ENCODE measurements around the gene RAB11FIP4. TPM values are rescaled to one million over a fixed set of nuclear protein-coding genes. Genes with fewer than 3 reads are reported as not detected.

RAB11FIP4 gene
- total RNA-seq, 2 donors from 2014 or later, result 35.6 to 62.2 TPM

DNA sequence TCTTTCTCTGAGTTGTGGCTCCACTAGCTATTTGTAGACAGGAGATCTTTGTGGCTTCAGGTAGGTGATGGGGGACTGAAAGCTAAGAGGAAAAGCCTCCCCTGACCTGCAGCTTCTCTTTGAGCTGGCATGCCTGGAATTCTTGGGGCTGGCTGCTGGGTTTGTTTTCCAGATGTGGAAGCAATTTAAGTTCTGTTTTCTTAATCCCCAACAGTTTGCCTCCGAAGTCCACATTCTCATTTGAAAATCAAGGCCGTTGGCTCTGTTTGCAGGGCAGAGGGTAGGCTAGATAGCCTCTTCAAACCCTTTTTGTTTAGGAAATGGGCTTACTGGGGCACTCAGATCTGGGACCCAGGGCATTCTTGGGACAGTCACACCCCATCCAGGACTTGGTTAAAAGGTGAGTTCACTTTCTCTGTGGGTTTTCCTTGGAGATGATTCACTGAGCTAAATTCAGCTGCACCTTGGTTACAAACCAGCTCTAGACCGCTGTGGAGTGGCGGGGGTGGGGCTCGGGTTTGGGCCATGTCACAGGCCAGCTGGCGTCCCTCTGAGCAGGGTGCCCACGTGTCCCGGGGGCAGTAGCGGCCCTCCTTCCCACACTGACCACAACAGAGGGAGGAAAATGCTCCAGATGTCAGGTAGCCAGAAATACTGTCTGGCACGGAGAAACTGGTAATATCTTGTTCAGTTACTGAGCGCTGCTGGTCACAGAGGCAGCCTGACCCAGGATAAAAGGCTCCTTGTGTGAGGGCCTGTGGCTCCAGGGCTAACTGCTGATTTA lies 108.5 kb downstream of the RAB11FIP4 start:
- no peaks in the 10 kb centered on the region for H3K36me3 Mint-ChIP-seq (ENCODE audit: low read depth)
- no peaks in the 10 kb centered on the region for H3K27me3 Mint-ChIP-seq (ENCODE audit: insufficient read depth)
- Histone ChIP-seq H3K9ac (ENCODE audit: extremely low read depth, low read length, poor library complexity, severe bottlenecking) (no peak overlapping the region), H3K27ac (ENCODE audit: low read depth, low read length) (peak overlapping the region; percentile 3), H3K9me3 (ENCODE audit: control insufficient read depth, low read length) (no peaks in the 10 kb centered on the region), H3K4me1 (ENCODE audit: control insufficient read depth, insufficient read depth, low read length) (peaks cover 11% of the 10 kb centered on the region), H3K36me3 (ENCODE audit: control insufficient read depth, insufficient read depth, low read length) (no peaks in the 10 kb centered on the region), H3K27me3 (ENCODE audit: control insufficient read depth, insufficient read depth, low read length, poor library complexity, severe bottlenecking) (no peaks in the 10 kb centered on the region), H3K4me3 (ENCODE audit: low read length) (no peak overlapping the region)
- peak overlapping the region; percentile 77 for H3K27ac Mint-ChIP-seq
- peak; percentile 84 for DNase-seq
- H3K9me3 Mint-ChIP-seq, result no peaks in the 10 kb centered on the region
- TF ChIP-seq, protein P1, sequence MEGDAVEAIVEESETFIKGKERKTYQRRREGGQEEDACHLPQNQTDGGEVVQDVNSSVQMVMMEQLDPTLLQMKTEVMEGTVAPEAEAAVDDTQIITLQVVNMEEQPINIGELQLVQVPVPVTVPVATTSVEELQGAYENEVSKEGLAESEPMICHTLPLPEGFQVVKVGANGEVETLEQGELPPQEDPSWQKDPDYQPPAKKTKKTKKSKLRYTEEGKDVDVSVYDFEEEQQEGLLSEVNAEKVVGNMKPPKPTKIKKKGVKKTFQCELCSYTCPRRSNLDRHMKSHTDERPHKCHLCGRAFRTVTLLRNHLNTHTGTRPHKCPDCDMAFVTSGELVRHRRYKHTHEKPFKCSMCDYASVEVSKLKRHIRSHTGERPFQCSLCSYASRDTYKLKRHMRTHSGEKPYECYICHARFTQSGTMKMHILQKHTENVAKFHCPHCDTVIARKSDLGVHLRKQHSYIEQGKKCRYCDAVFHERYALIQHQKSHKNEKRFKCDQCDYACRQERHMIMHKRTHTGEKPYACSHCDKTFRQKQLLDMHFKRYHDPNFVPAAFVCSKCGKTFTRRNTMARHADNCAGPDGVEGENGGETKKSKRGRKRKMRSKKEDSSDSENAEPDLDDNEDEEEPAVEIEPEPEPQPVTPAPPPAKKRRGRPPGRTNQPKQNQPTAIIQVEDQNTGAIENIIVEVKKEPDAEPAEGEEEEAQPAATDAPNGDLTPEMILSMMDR (conservative IDR thresholded peaks at IDR 0.05), result no peak
- 59 to 67% methylated on average over 3 to 11 of the region's 11 CpGs for WGBS, 2 experiments (ENCODE audit: insufficient coverage in 1 of 2, insufficient read length in 1 of 2)
- peaks cover 26% of the 10 kb centered on the region for H3K4me1 Mint-ChIP-seq
- peak overlapping the region; percentile 15 for H3K4me3 Mint-ChIP-seq

DNA sequence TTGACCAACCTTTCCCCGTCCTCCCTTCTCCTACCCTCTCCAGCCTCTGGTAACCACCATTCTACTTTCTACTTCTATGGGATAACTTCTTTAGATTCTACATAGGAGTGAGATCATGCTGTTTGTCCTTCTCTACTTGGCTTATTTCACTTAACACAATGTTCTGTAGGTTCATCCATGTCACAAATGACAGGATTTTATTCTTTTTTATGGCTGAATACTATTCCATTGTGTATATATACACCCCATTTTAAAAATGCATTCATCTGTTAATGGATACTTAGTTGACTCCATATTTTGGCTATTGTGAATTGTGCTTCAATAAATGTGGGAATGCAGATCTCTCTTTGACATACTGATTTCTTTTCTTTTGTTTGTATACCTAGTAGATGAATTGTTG lies 115.0 kb downstream of the RAB11FIP4 start:
- H3K27ac Mint-ChIP-seq, result no peak overlapping the region
- H3K4me1 ChIP-seq (ENCODE audit: control insufficient read depth, insufficient read depth, low read length), result peaks cover 3% of the 10 kb centered on the region
- H3K36me3 Mint-ChIP-seq (ENCODE audit: low read depth), result no peaks in the 10 kb centered on the region
- H3K9me3 ChIP-seq (ENCODE audit: control insufficient read depth, low read length), result no peaks in the 10 kb centered on the region
- H3K27ac ChIP-seq (ENCODE audit: low read depth, low read length), result no peak overlapping the region
- no peak overlapping the region for H3K4me3 Mint-ChIP-seq
- no peaks in the 10 kb centered on the region for H3K27me3 ChIP-seq (ENCODE audit: control insufficient read depth, insufficient read depth, low read length, poor library complexity, severe bottlenecking)
- WGBS, 2 experiments (ENCODE audit: insufficient coverage in 1 of 2, insufficient read length in 1 of 2), result 94 to 100% methylated on average over 1 of the region's 1 CpG
- no peaks in the 10 kb centered on the region for H3K9me3 Mint-ChIP-seq
- no peak for DNase-seq
- H3K27me3 Mint-ChIP-seq (ENCODE audit: insufficient read depth), result no peaks in the 10 kb centered on the region
- TF ChIP-seq, protein P1 (conservative IDR thresholded peaks at IDR 0.05), result no peak
- H3K36me3 ChIP-seq (ENCODE audit: control insufficient read depth, insufficient read depth, low read length), result no peaks in the 10 kb centered on the region
- no peak overlapping the region for H3K4me3 ChIP-seq (ENCODE audit: low read length)
- no peak overlapping the region for H3K9ac ChIP-seq (ENCODE audit: extremely low read depth, low read length, poor library complexity, severe bottlenecking)
- peaks cover 10% of the 10 kb centered on the region for H3K4me1 Mint-ChIP-seq

DNA sequence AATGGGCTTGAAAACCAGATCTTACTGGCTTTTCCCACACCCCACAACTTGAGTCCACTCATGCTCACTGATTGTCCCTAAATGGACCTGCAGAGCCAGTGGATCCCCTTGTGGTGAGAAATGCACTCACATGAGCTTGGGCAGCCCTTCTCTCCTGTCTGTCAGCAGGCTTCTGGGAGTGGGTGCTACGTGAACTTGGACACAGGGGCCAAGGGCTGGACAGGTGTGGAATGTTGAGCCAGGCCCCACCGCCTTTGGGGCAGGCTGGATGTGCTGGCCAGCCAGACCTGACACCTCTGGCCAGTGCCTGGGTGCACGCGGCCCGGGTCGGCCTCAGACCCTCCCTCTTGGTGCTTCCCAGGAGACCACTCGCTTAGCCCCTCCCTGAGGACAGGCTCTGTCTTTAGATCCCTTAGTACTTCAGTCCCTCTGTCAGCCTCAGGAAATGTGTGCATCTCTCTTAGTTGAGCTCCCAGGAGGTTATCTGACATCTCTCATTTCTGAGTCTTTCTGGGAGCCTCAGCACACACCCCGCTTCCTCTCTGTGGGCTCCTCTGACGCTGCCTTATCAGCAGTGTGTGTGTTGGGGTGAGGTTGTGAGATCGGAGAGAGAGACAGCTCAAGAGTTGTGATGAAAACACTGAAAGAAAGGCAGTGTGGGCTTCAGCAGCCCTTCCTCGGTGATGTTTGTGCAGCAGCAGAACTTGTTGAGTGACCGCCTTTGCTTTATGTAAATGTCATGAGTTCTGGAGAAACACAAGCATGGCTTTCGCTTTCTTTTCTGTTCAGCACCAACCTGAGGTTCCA lies 117.0 kb downstream of the RAB11FIP4 start:
- H3K4me3 ChIP-seq (ENCODE audit: low read length), result no peak overlapping the region
- Mint-ChIP-seq H3K4me1 (peaks cover 13% of the 10 kb centered on the region), H3K36me3 (ENCODE audit: low read depth) (no peaks in the 10 kb centered on the region), H3K27ac (peak overlapping the region; percentile 80), H3K9me3 (no peaks in the 10 kb centered on the region), H3K27me3 (ENCODE audit: insufficient read depth) (no peaks in the 10 kb centered on the region), H3K4me3 (no peak overlapping the region)
- DNase-seq, result peak; percentile 86
- H3K36me3 ChIP-seq (ENCODE audit: control insufficient read depth, insufficient read depth, low read length), result no peaks in the 10 kb centered on the region
- WGBS, 2 experiments (ENCODE audit: insufficient coverage in 1 of 2, insufficient read length in 1 of 2), result 91 to 93% methylated on average over 10 to 13 of the region's 13 CpGs
- H3K4me1 ChIP-seq (ENCODE audit: control insufficient read depth, insufficient read depth, low read length), result peaks cover 3% of the 10 kb centered on the region
- no peak overlapping the region for H3K27ac ChIP-seq (ENCODE audit: low read depth, low read length)
- no peak overlapping the region for H3K9ac ChIP-seq (ENCODE audit: extremely low read depth, low read length, poor library complexity, severe bottlenecking)
- H3K9me3 ChIP-seq (ENCODE audit: control insufficient read depth, low read length), result no peaks in the 10 kb centered on the region
- no peaks in the 10 kb centered on the region for H3K27me3 ChIP-seq (ENCODE audit: control insufficient read depth, insufficient read depth, low read length, poor library complexity, severe bottlenecking)
- TF ChIP-seq, protein P1 (conservative IDR thresholded peaks at IDR 0.05), result peak; percentile 73

Data from endodermal cell (in vitro differentiated cells).